Epithelial cell of esophagus (primary cell): ENCODE measurements around the gene CCDC85C.

Experiments used
- DNase-seq: peaks from one replicate; pipeline ENCODE4 v3.0.0; 2010; ENCODE audit warnings: low read depth
- H3K4me3 ChIP-seq: 2 replicates; pipeline ENCODE4 v1.5.1; 2011; ENCODE audit warnings: mild to moderate bottlenecking, low read length, control low read depth
- TF ChIP-seq, protein P1 (sequence below): IDR thresholded peaks from 2 replicates; pipeline ENCODE4 v1.5.1; 2011; ENCODE audit warnings: low read depth, mild to moderate bottlenecking, low read length, control low read depth, inconsistent platforms; ENCODE audit not compliant: insufficient read depth; ENCODE audit errors: missing control alignments

The CCDC85C gene

DNA sequence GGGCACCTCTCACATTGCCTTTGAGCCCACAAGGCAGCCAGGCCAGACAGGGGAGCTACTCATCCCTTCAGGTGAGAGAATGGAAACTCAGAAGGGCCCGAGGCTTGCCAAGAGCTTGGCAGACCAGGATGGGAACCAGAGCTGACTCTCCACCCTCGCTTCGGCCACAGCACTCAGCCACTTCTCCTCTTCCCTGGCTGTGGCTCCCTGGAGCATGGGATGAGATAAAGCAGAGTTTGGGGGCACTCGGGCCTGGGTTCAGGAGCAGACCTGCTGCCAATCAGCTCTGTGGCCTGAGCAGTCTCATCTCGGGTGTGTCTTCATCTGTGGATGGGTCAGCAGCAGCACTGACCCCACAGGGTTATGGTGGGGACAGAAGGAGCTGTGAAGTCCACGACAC, 20.0 kb upstream of the CCDC85C start:
- DNase-seq: no peak
- no peak overlapping the region for H3K4me3 ChIP-seq
- TF ChIP-seq, protein P1, sequence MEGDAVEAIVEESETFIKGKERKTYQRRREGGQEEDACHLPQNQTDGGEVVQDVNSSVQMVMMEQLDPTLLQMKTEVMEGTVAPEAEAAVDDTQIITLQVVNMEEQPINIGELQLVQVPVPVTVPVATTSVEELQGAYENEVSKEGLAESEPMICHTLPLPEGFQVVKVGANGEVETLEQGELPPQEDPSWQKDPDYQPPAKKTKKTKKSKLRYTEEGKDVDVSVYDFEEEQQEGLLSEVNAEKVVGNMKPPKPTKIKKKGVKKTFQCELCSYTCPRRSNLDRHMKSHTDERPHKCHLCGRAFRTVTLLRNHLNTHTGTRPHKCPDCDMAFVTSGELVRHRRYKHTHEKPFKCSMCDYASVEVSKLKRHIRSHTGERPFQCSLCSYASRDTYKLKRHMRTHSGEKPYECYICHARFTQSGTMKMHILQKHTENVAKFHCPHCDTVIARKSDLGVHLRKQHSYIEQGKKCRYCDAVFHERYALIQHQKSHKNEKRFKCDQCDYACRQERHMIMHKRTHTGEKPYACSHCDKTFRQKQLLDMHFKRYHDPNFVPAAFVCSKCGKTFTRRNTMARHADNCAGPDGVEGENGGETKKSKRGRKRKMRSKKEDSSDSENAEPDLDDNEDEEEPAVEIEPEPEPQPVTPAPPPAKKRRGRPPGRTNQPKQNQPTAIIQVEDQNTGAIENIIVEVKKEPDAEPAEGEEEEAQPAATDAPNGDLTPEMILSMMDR: no peak

DNA sequence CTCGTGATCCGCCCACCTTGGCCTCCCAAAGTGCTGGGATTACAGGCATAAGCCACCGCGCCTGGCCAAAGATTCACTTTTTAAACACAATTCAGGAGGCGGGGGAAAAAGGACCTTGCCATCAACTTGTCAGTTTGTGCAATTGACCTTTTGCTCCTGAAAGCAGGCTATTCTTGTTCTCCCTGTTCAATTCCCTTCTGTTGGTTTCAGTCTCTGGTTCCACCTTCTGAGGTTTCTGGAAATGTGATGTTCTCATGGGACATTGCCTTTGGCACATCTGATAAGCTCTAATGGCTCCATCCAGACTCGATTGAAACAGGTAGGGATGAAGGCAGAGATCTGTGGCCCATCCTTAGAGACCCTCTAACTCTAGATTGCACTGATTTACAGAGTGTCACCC, 17.9 kb upstream of the CCDC85C start:
- H3K4me3 ChIP-seq: no peak overlapping the region
- TF ChIP-seq, protein P1: no peak
- peak; percentile 74 for DNase-seq

DNA sequence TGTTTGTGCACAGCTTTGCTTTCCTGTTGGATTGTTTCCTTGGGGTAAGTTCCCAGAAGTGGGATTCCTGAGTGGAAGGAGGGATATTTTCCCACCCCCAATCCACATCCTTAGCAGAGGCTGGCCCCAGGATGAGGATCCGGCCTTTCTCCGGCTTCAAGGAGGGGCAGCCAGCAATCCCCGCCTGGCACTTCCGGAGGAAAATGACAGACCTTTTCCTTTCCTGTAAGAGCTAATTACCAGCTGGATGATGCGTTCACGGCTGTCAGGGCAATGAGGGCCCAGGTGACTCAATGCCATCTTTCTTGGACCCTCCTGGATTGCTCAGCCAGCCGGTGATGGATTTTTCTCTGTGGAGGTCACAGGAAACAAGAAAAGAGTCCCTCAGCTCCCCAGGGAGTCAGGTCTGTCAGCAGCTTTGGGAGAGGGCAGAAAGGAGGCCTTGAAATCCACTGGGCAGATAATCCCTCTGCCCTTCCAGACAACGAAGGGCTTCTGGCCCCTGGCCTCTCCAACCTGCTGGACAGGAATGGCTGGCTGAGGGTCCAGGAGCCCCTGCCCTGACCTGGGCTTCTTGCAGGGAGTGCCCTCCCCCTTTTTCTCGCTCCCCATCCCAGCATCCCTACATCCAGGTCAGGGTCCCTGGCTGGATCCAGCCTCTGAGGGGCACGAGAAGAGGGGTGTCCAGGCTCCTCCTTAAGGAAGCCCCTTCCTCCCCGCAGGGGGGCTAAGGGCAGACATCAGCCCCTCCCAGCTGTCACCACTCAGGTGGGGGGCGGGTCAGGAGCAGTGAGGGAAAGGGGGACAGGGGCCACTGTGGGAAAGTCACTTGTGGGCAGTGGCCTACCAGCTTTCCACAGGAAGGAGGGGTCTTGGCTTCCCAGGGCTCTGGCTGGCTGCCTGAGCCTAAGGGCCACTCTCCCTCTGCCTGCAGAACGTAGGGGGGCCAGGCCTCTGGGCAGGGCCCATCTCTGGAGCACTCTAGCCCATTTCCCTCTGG, 16.1 kb upstream of the CCDC85C start:
- TF ChIP-seq, protein P1: no peak
- peak; percentile 73 for DNase-seq
- H3K4me3 ChIP-seq: no peak overlapping the region

DNA sequence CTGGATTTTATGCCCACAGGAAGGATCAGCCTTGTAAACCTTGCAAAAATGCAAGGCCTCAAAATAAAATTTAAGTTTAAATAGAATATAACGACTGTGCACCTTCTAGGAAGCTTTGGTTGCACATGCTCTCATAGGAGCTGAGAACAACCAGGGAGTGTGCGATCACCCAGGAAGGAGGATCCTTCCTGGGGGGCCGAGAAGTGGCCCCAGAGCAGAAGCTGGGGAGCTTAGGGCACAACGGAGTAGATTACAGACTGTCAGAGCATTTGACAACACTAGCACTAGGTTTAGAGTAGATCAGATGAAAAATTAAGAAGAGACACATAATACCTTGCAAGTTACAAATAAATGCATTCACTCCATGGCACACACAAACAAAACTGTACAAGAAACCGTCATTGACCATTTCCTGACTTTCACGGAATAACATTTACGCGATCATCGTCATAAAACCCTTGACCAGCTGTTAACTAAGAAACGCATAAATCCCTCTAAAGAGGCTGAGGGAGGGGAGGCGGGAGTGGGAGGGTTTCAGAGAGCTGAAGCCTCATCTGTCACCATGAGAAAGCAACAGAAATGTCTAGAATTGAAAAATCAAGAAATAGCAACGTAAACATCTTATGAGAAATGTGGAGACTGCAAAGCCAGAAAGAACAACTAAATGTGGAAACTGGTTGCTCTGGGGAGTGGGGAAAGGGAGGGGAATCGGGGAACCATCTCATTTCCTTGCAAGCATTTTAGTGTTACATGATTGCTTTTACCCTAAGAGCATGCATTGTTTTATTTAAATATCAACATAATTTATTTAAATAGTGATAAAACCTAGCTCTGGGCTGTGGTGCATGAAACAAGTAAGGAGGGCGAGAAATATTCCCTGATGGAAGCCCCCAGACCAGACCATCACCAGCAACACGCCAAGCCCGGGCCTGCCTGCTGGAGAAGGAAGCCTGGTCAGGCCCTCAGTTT, 13.1 kb upstream of the CCDC85C start:
- DNase-seq: no peak
- TF ChIP-seq, protein P1: no peak
- H3K4me3 ChIP-seq: no peak overlapping the region

DNA sequence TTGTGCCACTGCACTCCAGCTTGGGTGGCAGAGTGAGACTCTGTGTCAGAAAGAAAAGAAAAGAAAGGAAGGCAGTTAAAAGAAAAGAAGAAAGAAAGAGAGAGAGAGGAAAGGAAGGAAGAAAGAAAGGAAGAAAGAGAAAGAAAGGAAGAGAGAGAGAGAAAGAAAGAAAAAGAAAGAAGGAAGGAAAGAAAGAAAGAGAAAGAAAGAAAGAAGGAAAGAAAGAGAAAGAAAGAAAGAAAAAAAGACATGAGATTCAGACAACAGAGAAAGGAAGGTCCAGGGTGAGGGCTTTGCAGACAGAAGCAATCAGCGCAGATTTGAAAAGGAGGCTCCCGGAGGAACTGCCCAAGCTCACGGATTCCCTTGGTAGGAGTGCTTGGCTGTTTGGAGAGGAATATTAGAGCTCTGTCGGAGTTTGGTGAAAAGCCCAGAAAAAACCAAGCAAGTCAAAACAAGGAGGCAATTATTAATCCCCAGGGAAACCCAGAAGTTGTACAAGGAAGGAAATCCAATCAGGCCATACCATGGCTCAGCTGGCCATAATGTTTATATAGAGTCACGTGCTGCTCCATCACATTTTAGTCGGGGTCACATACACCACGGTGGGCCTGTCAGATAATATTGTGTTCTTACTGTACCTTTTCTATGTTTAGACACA, 11.6 kb upstream of the CCDC85C start:
- peak; percentile 16 for DNase-seq
- TF ChIP-seq, protein P1: no peak

DNA sequence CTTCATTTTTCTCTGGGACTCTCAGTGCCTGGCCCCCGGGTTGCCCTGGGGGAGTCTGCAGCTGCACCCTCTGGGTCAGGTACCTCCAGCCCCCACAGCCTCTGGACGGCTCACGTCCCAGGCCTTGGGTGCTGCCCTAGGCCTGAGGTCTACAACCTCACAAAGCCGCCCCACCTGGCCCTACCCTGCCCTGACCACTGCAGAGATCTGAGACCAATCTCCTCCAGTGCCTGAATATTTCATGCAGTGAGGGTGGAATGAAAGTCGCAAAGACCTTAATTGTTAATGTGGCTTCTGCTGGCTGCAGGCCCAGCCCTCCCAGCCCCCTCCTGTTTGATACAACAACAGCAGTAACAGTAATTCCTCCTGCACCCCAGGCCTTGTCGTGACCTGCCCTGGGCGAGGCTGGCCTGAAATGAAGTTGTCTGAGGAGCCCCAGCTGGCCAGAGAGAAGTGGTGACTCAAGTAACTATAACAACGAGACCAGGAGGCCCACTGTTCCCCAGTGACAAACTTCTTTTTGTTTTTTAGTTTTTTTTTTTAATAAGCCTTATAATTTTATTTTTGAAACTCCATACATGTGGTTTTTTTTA, 8.8 kb upstream of the CCDC85C start:
- TF ChIP-seq, protein P1: no peak
- peak; percentile 92 for DNase-seq
- H3K4me3 ChIP-seq: no peak overlapping the region

More for the DNA sequence above, 11.6 kb upstream of the CCDC85C start:
- H3K4me3 ChIP-seq: no peak overlapping the region
